ENCODE data around the gene VPS8. TPM values are rescaled to one million over a fixed set of nuclear protein-coding genes. Genes with fewer than 3 reads are reported as not detected.

VPS8 gene
- total RNA-seq, 1 experiment from 2014 or later, result 39.7 TPM

- whole genome bisulfite sequencing (ENCODE audit: extremely low coverage, insufficient read length, low lambda C conversion rate), result no CpG with 5 or more reads among the region's 1 CpG
- H3K23me2 ChIP-seq (ENCODE audit: insufficient read length, low read depth, low read length, poor library complexity, severe bottlenecking), result no peaks in the 10 kb centered on the region
- no peaks in the 10 kb centered on the region for H3K79me2 ChIP-seq (ENCODE audit: insufficient read depth, low read length)
- no peak overlapping the region for H3K4ac ChIP-seq (ENCODE audit: low read depth, low read length)
- H4K8ac ChIP-seq (replicated peaks; ENCODE audit: insufficient read length, low read depth, low read length), result no peak overlapping the region
- H2BK20ac ChIP-seq (ENCODE audit: low read depth, low read length, poor library complexity, severe bottlenecking), result no peak overlapping the region
- H3K4me1 Mint-ChIP-seq, result peaks cover 2 to 8% of the 10 kb centered on the region in 2 experiments
- no peak overlapping the region for H2BK12ac ChIP-seq (ENCODE audit: insufficient read length, low read depth, low read length)
- no peak overlapping the region for H3K56ac ChIP-seq (ENCODE audit: insufficient read length, low read depth, low read length)
- no peak overlapping the region for H3K18ac ChIP-seq (ENCODE audit: insufficient read length, low read depth, low read length)
- no peaks in the 10 kb centered on the region for H3K27me3 ChIP-seq (ENCODE audit: insufficient read depth, low read length)
- H2BK5ac ChIP-seq (ENCODE audit: insufficient read length, low read length), result no peak overlapping the region
- H4K5ac ChIP-seq (ENCODE audit: insufficient read length, low read depth, low read length), result no peak overlapping the region
- no peaks in the 10 kb centered on the region for H3K36me3 Mint-ChIP-seq (ENCODE audit: insufficient read depth in 1 of 3, low read depth in 3 of 3)
- H3T11ph ChIP-seq (ENCODE audit: low read length), result no peak overlapping the region
- no peak for DNase-seq
- no peak overlapping the region for H3K23ac ChIP-seq (ENCODE audit: insufficient read length, low read depth, low read length)
- H2AK5ac ChIP-seq (ENCODE audit: insufficient read length, low read length), result no peak overlapping the region
- H3K27me3 Mint-ChIP-seq (ENCODE audit: low read depth), result peaks cover 13% of the 10 kb centered on the region
- no peaks in the 10 kb centered on the region for H3K9me3 Mint-ChIP-seq
- H4K20me1 ChIP-seq (ENCODE audit: control insufficient read depth, insufficient read depth, insufficient read length), result no peaks in the 10 kb centered on the region
- no peaks in the 10 kb centered on the region for H3K79me1 ChIP-seq (ENCODE audit: insufficient read depth, low read depth, low read length, poor library complexity, severe bottlenecking)
- H3K27ac Mint-ChIP-seq, result no peak overlapping the region
- no peak overlapping the region for H2AFZ ChIP-seq (ENCODE audit: low read length)
- no peak overlapping the region for H3K14ac ChIP-seq (ENCODE audit: insufficient read depth, low read length)
- no peaks in the 10 kb centered on the region for H3K4me1 ChIP-seq (ENCODE audit: insufficient read depth, low read length)
- no peak overlapping the region for H3K27ac ChIP-seq (ENCODE audit: insufficient read length, low read depth, low read length)
- H2BK15ac ChIP-seq (ENCODE audit: low read depth, low read length), result no peak overlapping the region
- H2BK120ac ChIP-seq (ENCODE audit: low read depth, low read length, poor library complexity, severe bottlenecking), result no peak overlapping the region
- H3K4me2 ChIP-seq (ENCODE audit: insufficient read depth, insufficient read length, low read length), result no peak overlapping the region
- H4K91ac ChIP-seq (ENCODE audit: insufficient read length, low read depth, low read length), result no peak overlapping the region
- no peaks in the 10 kb centered on the region for H3K9me3 ChIP-seq (ENCODE audit: control insufficient read depth, low read depth, low read length)
- no peak for TF ChIP-seq CTCF (conservative IDR thresholded peaks at IDR 0.05)
- H3K9ac ChIP-seq (ENCODE audit: extremely low read depth, insufficient read length, low read length), result no peak overlapping the region
- no peak overlapping the region for H3K4me3 Mint-ChIP-seq
These were observed 7.2 kb upstream of the VPS8 start for GRCh38 chr3:184804801-184805200.
